T-helper 9 cell (primary cell): ENCODE results near the gene RTN4.

Experiments used
- DNase-seq: peaks from one replicate; pipeline ENCODE4 v3.0.0-alpha.2; 2020

RTN4 gene

DNA sequence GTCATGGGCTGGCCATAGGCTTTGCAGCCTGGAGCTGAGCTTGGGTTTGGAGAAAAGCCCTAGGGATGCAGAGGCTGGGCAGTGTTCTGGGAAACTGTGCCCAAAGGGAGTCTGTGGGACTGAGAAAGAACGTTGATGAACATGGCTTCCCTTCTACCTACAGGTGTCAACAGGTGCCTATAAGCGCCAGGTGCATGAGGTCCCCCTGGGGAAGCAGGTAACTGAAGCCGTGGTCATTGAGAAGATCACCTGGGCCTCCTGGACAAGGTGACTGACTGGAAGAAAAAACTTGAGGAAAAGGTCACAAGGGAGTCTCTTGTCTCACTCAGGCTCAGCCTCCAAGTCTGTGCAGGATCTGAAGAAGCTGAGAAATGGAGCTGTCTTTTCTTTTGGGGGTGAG is 83.4 kb downstream of the RTN4 start:
- DNase-seq: no peak

DNA sequence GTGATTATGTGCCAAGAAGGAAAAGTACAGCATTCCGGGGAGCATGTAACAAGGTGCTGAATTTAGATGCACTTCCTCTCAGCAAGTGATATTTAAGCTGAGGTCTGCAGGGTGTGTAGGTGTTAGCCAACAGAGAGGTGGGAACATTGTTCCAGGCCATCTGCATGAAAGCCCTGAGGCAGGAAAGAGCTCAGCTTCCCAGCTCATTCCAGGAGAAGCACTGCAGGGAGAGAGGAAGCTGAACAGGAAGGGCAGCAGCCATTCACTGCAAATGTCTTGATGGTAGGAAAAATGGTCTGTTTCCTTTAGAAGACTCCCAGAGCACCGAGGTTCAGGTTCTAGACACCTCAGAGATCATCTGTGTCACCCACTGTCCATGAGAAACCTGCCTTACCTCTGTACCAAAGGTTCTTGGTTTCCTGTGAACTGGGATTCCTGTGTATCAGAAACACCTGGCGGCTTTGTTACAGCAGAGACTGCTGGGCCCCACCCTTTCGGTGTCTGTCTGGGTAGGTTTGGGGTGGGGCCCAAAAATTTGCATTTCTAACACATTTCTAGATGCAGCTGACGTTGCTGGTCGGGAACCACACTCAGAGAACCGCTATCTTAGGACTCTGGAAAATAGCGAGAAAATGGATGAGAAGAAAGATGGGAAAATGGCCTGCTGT is 84.0 kb downstream of the RTN4 start:
- DNase-seq: no peak

DNA sequence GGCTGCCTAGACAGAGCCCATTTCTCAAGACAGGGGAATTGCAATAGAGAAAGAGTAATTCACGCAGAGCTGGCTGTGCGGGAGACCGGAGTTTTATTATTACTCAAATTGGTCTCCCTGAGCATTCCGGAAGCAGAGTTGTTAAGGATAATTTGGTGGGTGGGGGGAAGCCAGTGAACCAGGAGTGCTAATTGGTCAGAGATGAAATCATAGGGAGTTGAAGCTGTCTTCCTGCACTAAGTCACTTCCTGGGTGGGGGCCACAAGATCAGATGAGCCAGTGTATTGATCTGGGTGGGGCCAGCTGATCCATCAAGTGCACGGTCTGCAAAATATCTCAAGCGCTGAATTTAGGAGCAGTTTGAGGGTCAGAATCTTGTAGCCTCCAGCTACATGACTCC is 84.8 kb downstream of the RTN4 start:
- no peak for DNase-seq

DNA sequence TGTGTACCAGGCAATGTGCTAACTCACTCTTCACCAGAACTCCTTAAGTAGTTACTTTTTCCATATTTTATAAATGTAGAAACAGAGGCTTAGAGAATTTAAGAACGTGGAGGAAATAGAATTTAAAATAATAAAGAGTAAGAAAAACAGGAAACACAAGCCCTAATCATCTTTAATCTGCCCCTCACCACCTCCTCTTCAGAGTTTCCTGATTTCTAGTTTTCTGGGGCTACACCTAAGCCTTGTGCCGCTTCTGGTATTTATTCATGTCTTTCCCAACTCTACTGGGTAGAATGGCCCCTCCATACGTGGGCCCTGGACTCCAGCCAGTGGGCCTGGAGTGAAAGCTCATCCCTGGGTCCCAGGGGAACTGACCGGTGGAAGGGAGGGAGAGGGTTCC is 85.4 kb downstream of the RTN4 start:
- no peak for DNase-seq

DNA sequence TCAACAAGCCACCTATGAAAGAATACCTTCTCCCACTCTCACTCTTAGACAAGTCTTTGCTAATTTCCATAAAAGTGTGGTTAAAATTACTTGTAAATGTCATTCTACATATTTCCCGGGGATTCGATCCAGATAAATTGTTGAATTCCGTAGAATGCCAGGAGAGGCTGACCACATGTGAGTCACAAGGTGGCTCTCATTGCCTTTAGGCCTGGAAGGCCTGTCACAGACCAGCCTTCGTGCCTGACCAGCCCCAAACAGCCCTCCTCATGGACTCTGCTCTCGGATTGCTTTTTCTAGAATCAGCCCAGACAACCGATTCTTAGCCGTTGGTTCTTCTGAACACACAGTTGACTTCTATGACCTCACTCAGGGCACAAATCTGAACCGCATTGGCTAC is 86.0 kb downstream of the RTN4 start:
- no peak for DNase-seq

DNA sequence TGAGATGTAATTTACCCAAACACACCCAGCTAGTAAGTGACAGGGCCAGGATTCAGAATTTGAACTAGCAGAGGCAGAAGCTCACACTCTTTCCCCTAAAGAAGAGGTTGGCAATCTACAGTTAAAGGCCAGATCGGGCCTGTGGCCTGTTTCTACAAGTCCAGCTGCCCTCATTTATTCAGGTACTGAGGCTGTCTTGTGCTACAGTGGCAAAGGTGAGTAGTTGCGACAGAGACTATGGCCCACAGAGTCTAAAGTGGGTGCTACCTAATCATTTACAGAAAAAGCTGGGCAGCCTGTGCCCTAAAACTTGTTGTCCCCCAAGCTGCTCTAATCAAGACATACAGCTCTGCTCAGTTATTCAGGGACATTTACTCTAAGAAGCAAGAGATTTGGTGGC is 86.8 kb downstream of the RTN4 start:
- no peak for DNase-seq

DNA sequence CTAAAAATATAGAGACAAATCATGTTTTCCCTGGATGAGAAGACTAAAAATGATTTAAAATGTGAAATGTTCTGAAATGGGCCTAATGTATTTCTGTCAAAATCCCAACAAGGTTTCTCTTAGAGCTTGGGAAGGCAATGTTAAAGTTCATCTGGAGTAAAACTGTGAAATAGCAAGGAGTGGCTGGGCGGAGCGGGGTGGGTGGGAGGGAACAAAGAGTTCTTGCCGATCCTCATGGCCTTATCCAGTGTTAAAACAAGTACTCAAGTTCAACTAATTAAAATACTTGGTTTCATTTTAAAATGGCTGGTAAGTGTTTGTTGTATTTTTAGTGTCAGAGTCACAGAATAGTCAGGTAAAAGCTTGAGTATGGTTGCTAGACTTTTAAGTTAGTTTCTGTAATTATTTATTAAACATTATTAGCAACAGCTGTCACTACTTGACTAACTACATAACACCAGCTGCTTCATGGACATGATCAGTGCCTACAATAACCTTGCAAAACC is 87.3 kb downstream of the RTN4 start:
- no peak for DNase-seq

DNA sequence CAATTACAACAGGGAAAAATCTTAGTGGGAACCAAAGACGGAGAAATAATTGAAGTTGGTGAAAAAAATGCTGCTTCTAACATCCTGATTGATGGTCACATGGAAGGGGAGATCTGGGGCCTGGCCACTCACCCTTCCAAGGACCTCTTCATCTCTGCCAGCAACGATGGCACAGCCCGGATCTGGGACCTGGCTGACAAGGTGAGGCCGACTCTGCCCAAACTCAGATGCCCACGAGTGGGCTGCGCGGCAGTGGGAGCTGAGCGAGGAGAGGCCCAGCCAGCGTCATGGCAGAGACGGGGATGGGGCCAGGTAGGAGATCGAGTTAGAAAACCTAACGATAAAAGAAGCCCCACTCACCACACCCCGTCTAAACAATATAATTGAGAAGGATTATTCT is 87.7 kb downstream of the RTN4 start:
- DNase-seq: no peak

DNA sequence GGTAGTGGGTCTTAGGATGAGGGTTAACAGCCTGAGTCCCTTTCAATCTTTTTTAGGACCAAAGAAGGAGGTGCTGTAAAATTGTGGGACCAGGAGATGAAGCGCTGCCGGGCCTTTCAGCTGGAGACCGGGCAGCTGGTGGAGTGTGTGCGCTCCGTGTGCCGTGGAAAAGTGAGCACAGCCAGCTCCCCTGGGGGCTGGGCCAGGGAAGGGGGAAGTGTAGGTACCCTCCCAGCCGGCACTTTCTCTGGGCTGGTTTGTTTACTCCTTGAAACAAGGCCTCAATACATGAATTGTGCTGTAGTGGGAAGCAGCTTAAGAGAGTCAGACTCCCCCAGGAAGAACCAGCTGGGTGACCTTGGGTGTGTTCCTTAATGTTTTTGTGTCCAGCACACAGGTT is 90.1 kb downstream of the RTN4 start:
- no peak for DNase-seq

DNA sequence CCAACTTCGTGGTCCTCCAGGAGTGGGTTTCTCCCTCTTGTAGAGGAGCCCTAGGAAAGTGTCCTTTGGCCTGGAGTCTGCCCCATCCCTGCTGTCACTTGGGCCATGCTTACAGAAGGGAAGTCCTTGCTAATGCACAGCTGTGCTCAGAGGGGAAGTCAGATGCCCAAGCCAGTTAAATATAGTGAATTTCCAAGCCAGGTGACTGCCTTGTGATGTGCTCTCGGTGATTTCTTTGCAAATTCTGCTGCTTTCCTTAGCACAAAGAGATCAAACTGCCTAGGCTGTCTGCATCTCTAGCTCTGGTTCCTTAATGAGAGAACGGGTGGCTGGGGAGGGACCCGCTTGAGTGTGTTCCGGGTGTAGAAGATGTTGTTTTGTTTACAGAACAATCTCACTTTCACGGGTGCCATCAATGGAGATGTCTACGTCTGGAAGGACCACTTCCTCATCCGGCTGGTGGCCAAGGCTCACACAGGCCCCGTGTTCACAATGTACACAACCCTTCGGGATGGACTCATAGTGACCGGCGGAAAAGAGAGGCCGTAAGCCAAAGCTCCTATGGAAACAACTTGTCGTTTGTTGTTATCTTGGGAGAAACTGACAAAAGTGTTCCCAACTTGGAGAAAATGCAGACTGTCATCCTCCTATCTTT is 91.4 kb downstream of the RTN4 start:
- no peak for DNase-seq

DNA sequence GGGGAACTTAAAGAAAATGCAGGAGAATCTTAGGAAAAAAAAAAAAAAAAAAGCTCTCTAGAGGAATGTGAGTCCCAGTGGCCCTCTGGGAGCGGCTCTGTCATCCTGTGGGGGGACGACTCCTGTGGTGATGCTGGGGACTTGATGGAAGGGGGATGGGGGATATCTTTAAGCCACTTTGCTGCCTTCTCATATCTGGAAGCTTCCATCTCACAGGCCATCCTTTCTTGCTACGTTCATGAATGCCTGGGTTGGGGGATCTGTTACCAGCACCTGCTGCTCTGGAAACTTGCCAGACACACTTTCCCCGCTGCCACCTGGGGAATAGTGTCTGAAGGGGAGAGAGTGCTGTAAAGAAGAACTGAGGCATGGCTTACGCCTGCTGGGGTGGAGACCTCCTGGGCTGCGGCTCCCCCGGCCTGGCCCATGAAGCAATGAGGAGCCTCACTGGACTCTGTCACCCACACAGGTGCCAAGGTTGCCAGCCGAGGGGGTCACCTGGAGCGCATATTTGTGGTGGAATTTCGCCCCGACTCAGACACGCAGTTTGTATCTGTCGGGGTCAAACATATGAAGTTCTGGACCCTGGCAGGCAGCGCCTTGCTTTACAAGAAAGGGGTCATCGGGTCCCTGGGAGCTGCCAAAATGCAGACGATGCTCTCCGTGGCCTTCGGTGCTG is 92.8 kb downstream of the RTN4 start:
- DNase-seq: no peak

DNA sequence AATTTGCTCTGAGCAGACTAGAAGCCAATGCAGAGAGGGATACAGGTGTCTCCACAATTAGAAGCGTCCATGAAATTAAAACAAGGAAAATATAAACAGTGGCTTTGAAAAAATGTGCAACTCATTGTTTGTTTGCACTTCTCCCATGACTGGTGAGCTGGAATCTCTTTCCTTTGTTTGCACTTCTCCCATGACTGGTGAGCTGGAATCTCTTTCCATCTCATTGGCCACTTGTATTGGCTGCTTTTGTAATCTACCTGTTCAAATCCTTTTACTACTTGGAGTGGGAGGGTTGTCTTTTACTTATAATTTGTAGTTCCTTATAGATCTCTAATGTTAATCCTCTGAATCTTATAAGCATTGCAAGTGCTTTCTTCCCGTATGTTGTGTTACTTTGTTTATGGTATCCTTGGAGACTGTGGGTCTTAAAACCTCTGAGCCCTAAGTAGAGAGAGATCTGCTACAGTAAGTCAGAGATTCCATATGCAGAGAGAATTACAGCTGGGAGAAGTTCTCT is 94.1 kb downstream of the RTN4 start:
- DNase-seq: no peak

DNA sequence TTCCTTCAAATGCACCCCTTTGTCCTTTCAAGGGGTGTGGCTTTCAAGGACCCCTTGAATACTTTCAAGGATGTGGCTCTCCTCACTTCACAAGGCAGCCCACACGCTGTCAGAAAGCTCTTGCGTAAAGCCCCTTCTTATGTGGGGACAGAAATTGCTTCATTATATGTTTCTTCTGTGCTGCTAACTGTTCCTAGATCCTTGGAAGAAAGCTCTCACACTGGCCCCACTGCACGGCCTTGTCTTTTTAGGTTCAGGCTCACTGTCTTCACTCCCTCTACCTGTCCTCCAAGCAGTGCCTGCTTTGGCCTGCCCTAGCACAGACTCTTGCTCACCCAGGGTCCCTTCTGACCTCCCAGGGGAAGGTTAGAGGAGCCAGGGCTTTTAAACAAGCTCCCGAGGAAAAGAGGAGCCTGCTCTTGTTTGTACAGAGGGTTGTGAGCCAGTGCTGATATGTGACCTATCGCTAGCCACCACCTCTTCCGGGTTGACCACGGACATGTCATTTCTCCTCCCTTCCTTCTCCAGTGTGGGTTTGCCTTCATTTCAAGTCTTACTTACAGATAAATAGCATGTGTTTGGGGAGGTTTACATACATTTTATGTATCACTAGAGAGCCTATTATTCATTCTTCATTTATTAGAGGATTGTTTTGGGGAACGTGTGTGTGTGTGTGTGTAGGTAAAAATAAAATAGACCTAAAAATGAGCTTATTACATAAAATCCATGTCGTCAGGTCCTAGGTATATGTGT is 94.7 kb downstream of the RTN4 start:
- DNase-seq: no peak

DNA sequence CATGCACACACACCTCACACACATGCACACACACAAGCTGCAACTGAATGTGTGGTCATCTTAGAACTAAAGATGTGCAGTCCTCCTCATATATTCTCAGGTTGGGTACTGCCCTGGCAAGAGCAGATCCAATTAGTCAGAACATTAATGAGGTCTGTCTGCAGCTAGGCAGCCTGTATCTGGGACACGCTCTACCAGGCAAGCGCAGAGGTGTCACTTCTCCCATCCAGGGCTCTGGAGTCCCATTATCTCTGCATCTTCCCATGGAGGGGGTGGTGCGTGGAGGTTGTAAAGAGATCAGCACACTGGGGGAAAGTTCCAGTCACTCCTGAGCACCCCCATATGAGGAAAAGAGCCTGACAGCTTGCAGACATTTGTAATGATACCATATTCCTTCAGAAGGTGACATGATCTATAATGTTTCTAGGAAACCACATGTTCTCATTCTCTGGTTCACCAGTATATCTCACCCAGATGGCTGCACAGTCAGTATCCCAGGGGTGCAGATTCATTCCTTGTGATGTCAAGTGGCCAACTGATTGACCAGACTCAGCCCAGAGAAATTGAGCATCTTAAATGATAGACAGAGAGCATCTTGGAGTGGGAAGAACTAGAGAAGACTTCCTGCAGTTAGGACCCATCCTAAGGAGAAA is 95.4 kb downstream of the RTN4 start:
- DNase-seq: no peak

DNA sequence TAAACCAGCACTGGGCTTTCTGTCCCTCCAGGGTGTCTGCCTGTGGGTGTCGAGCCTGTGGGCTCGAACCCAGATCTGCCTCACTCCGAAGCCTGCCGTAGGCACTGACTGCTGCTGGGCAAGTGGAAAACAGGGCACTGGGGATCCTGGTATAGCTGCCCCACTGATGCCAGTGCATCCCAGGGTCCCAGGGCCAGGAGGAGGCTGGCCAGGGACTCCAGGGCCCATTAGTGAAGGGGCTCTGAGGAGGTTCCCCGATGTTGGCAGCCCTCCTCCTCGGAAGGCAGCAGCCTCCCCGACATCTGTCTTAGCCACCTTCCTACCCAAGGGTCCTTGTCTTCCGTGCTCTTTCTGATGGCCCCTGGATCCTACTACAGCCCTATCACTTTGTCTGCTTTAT is 96.1 kb downstream of the RTN4 start:
- DNase-seq: no peak

DNA sequence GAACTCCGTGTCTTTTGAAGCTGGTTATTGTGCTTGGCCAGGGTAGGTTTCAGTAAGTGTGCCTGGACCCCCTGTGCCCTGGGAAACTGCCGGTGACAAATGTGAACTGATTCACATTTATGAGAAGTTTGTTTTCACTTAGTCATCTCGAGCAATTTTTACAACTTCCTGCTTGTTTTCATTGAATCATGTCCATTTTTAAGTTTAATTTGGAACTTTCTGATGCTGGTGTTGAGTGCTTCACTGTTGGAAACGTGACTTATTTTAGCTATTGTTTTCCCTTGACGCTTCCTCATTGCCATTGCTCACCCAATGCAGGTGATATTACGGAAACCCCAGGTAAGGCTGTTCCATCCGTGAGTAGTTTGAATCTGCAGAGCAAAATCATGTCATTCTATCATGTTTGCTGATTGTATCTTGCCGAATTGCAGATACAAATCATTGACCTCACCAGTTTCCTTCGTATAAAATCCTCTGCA is 97.2 kb downstream of the RTN4 start:
- DNase-seq: no peak

DNA sequence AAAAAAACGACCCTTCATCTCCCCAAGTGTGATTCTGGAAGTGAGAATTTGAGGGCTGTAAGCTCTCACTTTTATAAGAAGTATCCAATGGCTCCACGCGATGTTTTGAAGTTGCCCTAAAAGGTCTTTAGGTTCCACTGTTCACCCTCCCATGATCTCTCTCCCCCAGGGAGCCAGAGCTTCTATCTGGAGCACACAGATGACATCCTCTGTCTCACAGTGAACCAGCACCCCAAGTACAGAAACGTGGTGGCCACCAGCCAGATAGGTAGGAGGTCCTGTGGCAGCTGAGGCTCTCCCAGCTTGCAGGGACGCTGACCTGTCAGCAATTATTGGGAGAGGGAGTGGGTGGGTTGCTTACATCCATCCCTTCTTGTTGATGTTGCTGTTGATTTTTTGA is 97.8 kb downstream of the RTN4 start:
- no peak for DNase-seq

DNA sequence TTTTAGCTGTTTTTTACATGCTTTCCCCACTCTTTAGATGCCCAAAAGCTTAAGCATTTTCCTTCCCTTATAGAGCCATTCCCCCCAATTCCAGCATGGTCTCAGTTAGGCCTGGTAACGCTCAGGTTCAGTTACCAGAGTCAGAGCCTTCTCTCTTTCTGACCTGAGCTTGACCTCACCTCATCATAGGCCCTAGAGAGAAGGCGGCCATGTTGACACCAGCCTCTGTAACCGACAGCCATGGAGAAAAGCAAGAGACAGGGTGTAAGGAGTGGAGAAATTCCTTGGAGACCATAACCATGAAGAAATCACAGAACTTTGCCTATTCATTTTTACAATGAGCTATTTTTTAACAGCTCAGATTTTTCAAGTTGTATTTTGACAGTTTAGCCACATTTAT is 99.4 kb downstream of the RTN4 start:
- no peak for DNase-seq

DNA sequence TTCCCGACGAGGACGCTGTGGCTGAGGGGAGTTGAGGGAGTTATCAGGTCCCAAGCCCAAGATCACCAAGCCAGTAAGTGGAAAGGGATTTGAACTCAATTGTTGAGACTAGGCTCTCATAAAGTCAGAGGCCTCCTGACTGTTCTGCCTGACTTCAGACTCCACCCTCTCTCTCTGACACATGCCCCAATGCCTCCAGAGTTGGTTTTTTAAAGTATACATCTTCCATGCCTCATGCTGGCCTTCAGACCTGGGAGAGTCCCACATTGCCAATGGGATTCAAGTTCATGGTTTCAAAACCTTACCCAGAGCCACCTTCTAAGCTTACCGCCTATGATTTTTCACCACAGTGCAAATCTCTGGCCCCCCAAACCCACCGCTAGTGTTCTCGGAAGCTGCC is 100.8 kb downstream of the RTN4 start:
- no peak for DNase-seq

DNA sequence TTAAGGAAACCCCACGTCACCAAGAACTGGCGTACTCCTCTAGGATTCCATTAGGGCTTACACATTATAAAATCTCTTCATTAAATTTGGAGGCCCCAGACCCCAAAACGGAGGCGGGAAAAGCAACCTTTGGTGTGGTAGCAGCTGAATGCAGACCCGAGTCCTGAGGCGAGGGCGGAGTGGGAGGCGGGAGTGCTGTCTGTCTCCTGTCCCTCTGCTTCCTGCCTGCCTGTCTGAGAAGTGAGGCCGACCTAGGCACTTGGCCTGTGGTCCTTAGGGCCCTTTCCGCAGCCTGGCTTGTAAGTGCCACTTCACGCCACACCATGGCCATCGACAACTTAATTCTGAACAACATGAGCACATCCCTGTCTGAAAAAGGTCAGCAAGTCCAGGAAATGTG is 102.1 kb downstream of the RTN4 start:
- DNase-seq: no peak

DNA sequence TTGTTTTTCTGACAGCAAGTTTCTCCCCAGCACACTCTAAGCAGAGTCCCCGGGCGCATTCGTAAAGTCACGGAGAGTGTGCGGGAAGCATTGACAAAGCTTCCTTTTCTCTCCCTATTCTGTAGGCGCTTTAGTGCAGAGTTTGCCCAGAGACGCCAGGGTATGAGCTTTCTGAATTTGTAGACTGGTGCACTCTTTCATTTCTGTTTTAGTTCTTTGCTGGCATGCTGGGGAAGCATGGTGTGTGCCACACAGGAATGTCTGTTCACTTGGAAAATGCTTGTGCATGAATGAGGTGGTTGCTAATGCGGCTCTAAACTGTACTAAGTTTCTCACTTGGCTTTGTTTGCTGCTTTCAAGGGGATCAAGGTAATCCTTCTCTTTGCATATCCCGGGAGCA is 102.6 kb downstream of the RTN4 start:
- no peak for DNase-seq

DNA sequence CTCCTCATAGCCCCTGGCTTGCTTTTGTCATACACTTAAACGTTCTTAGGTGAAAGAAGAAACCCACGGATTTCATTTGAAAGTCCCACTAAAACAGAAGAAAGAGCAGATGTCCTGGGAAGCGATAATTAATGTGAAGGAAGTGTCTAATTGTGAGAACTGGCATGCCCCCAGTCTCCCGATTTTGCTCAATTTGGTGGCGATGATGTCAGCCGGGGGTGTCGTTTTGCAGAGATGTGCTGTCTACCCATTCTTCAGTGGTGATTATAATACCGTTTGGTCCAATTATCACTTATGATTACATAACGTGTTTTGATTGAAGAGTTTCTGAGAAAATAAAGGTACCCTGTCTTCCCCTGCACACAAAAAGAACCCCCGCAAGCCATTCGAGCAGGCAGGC is 103.1 kb downstream of the RTN4 start:
- DNase-seq: no peak
